ENCODE results near the gene TAF11L7. TPM values are rescaled to one million over a fixed set of nuclear protein-coding genes. Genes with fewer than 3 reads are reported as not detected.
"Not testable (repeated sequence)": the region's sequence is repeated elsewhere in the genome, so short reads cannot be mapped to it uniquely, and the experiment has no call there.

The TAF11L7 gene
- not detected for total RNA-seq
- not detected for total RNA-seq (2013)

DNA sequence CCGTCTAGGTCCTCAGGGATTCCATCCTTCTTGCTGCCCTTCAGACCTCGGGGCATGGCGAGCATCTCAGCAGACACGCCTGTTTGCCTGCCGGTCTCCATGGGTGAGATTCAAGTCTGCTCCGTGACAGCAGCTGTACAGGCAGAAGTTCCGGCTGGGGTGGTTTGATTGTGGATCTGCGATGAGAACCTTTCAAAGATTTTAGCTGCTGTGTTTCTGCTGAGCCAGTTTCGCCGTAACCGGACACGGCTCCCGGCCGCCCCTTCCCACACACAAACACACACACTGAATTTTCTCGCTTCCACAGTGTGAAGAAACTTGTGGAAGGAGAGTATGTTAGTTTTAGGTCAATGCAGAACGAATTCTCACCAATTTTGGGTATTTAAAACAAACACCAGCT, at the start of gene TAF11L7:
Gene TAF11L7 (minus strand): TSS at position 101 of the 400 bp plus-strand sequence.
- H3K27me3 ChIP-seq (ENCODE audit: control insufficient read depth, insufficient read depth, low read length); H3K27me3 Mint-ChIP-seq (ENCODE audit: low read depth in 2 of 2); H3K4me3 ChIP-seq (ENCODE audit: low read length); ATAC-seq; H3K9me3 Mint-ChIP-seq; H3K4me3 Mint-ChIP-seq; H3K4me1 ChIP-seq (ENCODE audit: control insufficient read depth, insufficient read depth, low read length); H3K36me3 ChIP-seq (ENCODE audit: control insufficient read depth, insufficient read depth, low read length); H3K4me1 Mint-ChIP-seq; H3K36me3 Mint-ChIP-seq; H3K27ac Mint-ChIP-seq; intact Hi-C loops (cut with micrococcal nuclease); H3K27ac ChIP-seq (ENCODE audit: low read length); H3K9me3 ChIP-seq (ENCODE audit: control insufficient read depth, insufficient read depth, low read length); DNase-seq: not testable (repeated sequence)
- WGBS (ENCODE audit: insufficient coverage) = no CpG with 5 or more reads among the region's 16 CpGs

- Mint-ChIP-seq H3K4me3 (no peak within 1 kb of the TSS), H3K27ac (no peak within 1 kb of the TSS), H3K36me3 (peaks cover 7% of the 10 kb centered on the region), H3K4me1 (no peaks in the 10 kb centered on the region), H3K27me3 (ENCODE audit: low read depth in 2 of 2) (no peaks in the 10 kb centered on the region), H3K9me3 (peaks cover 6 to 8% of the 10 kb centered on the region in 2 donors)
- TF ChIP-seq, protein P1, sequence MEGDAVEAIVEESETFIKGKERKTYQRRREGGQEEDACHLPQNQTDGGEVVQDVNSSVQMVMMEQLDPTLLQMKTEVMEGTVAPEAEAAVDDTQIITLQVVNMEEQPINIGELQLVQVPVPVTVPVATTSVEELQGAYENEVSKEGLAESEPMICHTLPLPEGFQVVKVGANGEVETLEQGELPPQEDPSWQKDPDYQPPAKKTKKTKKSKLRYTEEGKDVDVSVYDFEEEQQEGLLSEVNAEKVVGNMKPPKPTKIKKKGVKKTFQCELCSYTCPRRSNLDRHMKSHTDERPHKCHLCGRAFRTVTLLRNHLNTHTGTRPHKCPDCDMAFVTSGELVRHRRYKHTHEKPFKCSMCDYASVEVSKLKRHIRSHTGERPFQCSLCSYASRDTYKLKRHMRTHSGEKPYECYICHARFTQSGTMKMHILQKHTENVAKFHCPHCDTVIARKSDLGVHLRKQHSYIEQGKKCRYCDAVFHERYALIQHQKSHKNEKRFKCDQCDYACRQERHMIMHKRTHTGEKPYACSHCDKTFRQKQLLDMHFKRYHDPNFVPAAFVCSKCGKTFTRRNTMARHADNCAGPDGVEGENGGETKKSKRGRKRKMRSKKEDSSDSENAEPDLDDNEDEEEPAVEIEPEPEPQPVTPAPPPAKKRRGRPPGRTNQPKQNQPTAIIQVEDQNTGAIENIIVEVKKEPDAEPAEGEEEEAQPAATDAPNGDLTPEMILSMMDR (IDR thresholded peaks at IDR 0.05) = no peak
- DNase-seq = no peak
- intact Hi-C loops (cut with micrococcal nuclease) = no loop called here
- no peak within 1 kb of the TSS for H3K27ac ChIP-seq (ENCODE audit: low read length)
- no peak for ATAC-seq
- no peak within 1 kb of the TSS for H3K4me3 ChIP-seq (ENCODE audit: low read length)
- H3K9me3 ChIP-seq (ENCODE audit: control insufficient read depth, insufficient read depth, low read length) = no peaks in the 10 kb centered on the region
- WGBS (ENCODE audit: insufficient coverage) = 87% methylated on average over 5 of the region's 5 CpGs
- H3K36me3 ChIP-seq (ENCODE audit: control insufficient read depth, insufficient read depth, low read length) = no peaks in the 10 kb centered on the region
- H3K27me3 ChIP-seq (ENCODE audit: control insufficient read depth, insufficient read depth, low read length) = no peaks in the 10 kb centered on the region
- no peaks in the 10 kb centered on the region for H3K4me1 ChIP-seq (ENCODE audit: control insufficient read depth, insufficient read depth, low read length)
Measured at GRCh38 chr5:17634160-17634559, 48.6 kb upstream of the TAF11L7 start, which contains the start of gene TAF11L14. Gene TAF11L14 (plus strand): TSS chr5:17634460.

GRCh38 chr5:17631788-17632187, 46.2 kb upstream of the TAF11L7 start, which contains the start of gene TAF11L13:
Gene TAF11L13 (plus strand): TSS chr5:17632088.
- H3K27ac Mint-ChIP-seq; H3K27me3 Mint-ChIP-seq (ENCODE audit: low read depth in 2 of 2); H3K27ac ChIP-seq (ENCODE audit: low read length); H3K4me3 Mint-ChIP-seq; H3K4me3 ChIP-seq (ENCODE audit: low read length); intact Hi-C loops (cut with micrococcal nuclease); H3K4me1 ChIP-seq (ENCODE audit: control insufficient read depth, insufficient read depth, low read length); H3K9me3 Mint-ChIP-seq; H3K27me3 ChIP-seq (ENCODE audit: control insufficient read depth, insufficient read depth, low read length); H3K36me3 ChIP-seq (ENCODE audit: control insufficient read depth, insufficient read depth, low read length); DNase-seq; H3K36me3 Mint-ChIP-seq; H3K9me3 ChIP-seq (ENCODE audit: control insufficient read depth, insufficient read depth, low read length); H3K4me1 Mint-ChIP-seq; ATAC-seq: not testable (repeated sequence)
- 100% methylated on average over 2 of the region's 12 CpGs for WGBS (ENCODE audit: insufficient coverage)

- Mint-ChIP-seq H3K9me3 (peaks cover 9 to 14% of the 10 kb centered on the region in 2 donors), H3K4me1 (no peaks in the 10 kb centered on the region), H3K27me3 (ENCODE audit: low read depth in 2 of 2) (no peaks in the 10 kb centered on the region), H3K27ac (no peak overlapping the region), H3K4me3 (no peak overlapping the region), H3K36me3 (no peaks in the 10 kb centered on the region)
- no peak overlapping the region for H3K4me3 ChIP-seq (ENCODE audit: low read length)
- TF ChIP-seq, protein P1 (IDR thresholded peaks at IDR 0.05) = no peak
- intact Hi-C loops (cut with micrococcal nuclease) = no loop called here
- H3K27ac ChIP-seq (ENCODE audit: low read length) = no peak overlapping the region
- no peaks in the 10 kb centered on the region for H3K4me1 ChIP-seq (ENCODE audit: control insufficient read depth, insufficient read depth, low read length)
- ATAC-seq = no peak
- no peak for DNase-seq
- WGBS (ENCODE audit: insufficient coverage) = 93% methylated on average over 11 of the region's 11 CpGs
- H3K9me3 ChIP-seq (ENCODE audit: control insufficient read depth, insufficient read depth, low read length) = peaks cover 4% of the 10 kb centered on the region
- no peaks in the 10 kb centered on the region for H3K27me3 ChIP-seq (ENCODE audit: control insufficient read depth, insufficient read depth, low read length)
- no peaks in the 10 kb centered on the region for H3K36me3 ChIP-seq (ENCODE audit: control insufficient read depth, insufficient read depth, low read length)
Measured at GRCh38 chr5:17625686-17626085, 40.1 kb upstream of the TAF11L7 start.
